Body of pancreas (tissue), 4 donors: ENCODE measurements around the gene ADAMTS13. TPM values are rescaled to one million over a fixed set of nuclear protein-coding genes. Genes with fewer than 3 reads are reported as not detected.

ENCODE experiments used
- ATAC-seq: fragments of 150-250 bp; one replicate; pipeline ENCODE4 v1.9.1; 2016
- DNase-seq, 4 donors: peaks; one replicate each; pipeline ENCODE4 v3.0.0-alpha.2; 2019
- H3K27ac ChIP-seq, 4 donors: fragments of 200-600 bp; sonication (generic); 1 replicate in 3 of 4; 2 replicates in 1 of 4; pipeline versions ENCODE4 v1.5.1 to v1.6.1; 2016 to 2019; ENCODE audit warnings: mild to moderate bottlenecking in 1 of 4, mixed read lengths in 1 of 4, moderate library complexity in 1 of 4
- H3K27me3 ChIP-seq, 2 donors: fragments of 200-600 bp; sonication (generic); one replicate each; pipeline ENCODE4 v1.6.0; 2016; ENCODE audit warnings: mild to moderate bottlenecking in 1 of 2
- H3K36me3 ChIP-seq, 2 donors: fragments of 200-600 bp; sonication (generic); replicated peaks in 1 of 2; 2 replicates each; pipeline ENCODE4 v1.5.1; 2016; ENCODE audit warnings: low read depth in 2 of 2; ENCODE audit not compliant: insufficient read depth in 1 of 2
- H3K4me1 ChIP-seq: fragments of 200-600 bp; sonication (generic); one replicate; pipeline ENCODE4 v1.6.0; 2016
- H3K4me3 ChIP-seq, 2 donors: fragments of 200-600 bp; sonication (generic); 1 replicate in 1 of 2; 2 replicates in 1 of 2; pipeline ENCODE4 v1.5.1; 2016 to 2019
- H3K9me3 ChIP-seq, 3 donors: fragments of 200-600 bp; sonication (generic); 1 replicate in 2 of 3; 2 replicates in 1 of 3; pipeline ENCODE4 v1.5.1; 2016
- CTCF ChIP-seq, 7 experiments: fragments of 450-650 bp in 4 of 7; fragments of 200-600 bp in 3 of 7; sonication (generic) in 3 of 7; IDR thresholded peaks; one replicate each; pipeline ENCODE4 v1.5.1; 2016 to 2019; ENCODE audit warnings: antibody characterized with exemption in 7 of 7
- POLR2A ChIP-seq, 3 donors: fragments of 450-650 bp; IDR thresholded peaks; one replicate each; pipeline ENCODE4 v1.6.1; 2016; ENCODE audit warnings: antibody characterized with exemption in 3 of 3, mild to moderate bottlenecking in 2 of 3
- WGBS, 2 donors: methylation state at CpG; one replicate each; pipeline ENCODE4 v1.1.5; 2017; 5-methylcytosine and 5-hydroxymethylcytosine counted together
- intact Hi-C: fragments of 100-400 bp; cut with DNase I; formaldehyde crosslinking; loops from one replicate; pipeline ENCODE4 v1.15.1; 2023
- total RNA-seq, 2 donors: library from RNA; depleted of rRNA; stranded (reverse); fragments of >200 nt; gene quantifications; one replicate each; pipeline ENCODE4 v1.1.0, GENCODE V29; 2016

Gene ADAMTS13
- total RNA-seq, 2 donors from 2014 or later: 2.3 to 5.6 TPM

- TF ChIP-seq POLR2A (IDR thresholded peaks at IDR 0.05) (no peak), CTCF (IDR thresholded peaks at IDR 0.05) (no peak)
- H3K4me3 ChIP-seq: no peak overlapping the region
- no peaks in the 10 kb centered on the region for H3K4me1 ChIP-seq
- WGBS, 2 donors: 55% methylated on average over 8 of the region's 9 CpGs; no CpG with 5 or more reads in 1 of the 2 donors
- ATAC-seq (no peak), DNase-seq (no peak)
- H3K27ac ChIP-seq: no peak overlapping the region
- H3K27me3 ChIP-seq: peaks cover 0 to 9% of the 10 kb centered on the region in 2 donors
- H3K36me3 ChIP-seq: no peaks in the 10 kb centered on the region
- intact Hi-C loops: no loop called here
- no peaks in the 10 kb centered on the region for H3K9me3 ChIP-seq
These were observed 24.3 kb upstream of the ADAMTS13 start for GRCh38 chr9:133397895-133398294.

GRCh38 chr9:133400292-133400691 lies 21.9 kb upstream of the ADAMTS13 start:
- intact Hi-C loops: no loop called here
- TF ChIP-seq POLR2A (IDR thresholded peaks at IDR 0.05) (no peak), CTCF (IDR thresholded peaks at IDR 0.05) (no peak)
- Histone ChIP-seq H3K4me3 (no peak overlapping the region), H3K27ac (no peak overlapping the region), H3K36me3 (no peaks in the 10 kb centered on the region), H3K4me1 (no peaks in the 10 kb centered on the region), H3K27me3 (peaks cover 0 to 9% of the 10 kb centered on the region in 2 donors), H3K9me3 (no peaks in the 10 kb centered on the region)
- ATAC-seq: no peak
- 73% methylated on average over 12 of the region's 12 CpGs; no CpG with 5 or more reads in 1 of the 2 donors for WGBS, 2 donors
- DNase-seq: no peak

DNA sequence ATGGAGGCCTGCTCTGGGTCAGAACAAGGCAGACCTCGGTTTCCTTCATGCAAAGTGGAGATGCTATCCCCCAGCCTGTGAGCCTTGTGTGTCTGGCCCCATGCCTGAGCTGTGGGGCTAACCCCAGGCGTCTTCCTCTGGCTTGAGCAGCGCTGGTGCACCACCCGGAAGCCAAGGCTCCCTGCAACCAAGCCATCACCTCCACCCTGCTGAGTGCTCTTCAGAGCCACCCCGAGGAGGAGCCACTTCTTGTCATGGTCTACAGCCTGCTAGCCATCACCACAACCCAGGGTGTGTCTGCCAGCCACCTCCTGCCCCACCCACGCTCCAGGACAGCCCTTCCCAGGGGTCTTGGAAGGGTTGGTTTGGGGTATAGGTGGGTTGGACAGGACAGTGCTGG lies 20.6 kb upstream of the ADAMTS13 start:
- intact Hi-C loops: no loop called here
- DNase-seq (no peak), ATAC-seq (no peak)
- WGBS, 2 donors: 69 to 87% methylated on average over 5 to 6 of the region's 6 CpGs
- Histone ChIP-seq H3K9me3 (no peaks in the 10 kb centered on the region), H3K4me1 (no peaks in the 10 kb centered on the region), H3K4me3 (no peak overlapping the region), H3K27me3 (peaks cover 0 to 5% of the 10 kb centered on the region in 2 donors), H3K27ac (no peak overlapping the region), H3K36me3 (no peaks in the 10 kb centered on the region)
- TF ChIP-seq POLR2A (IDR thresholded peaks at IDR 0.05) (no peak), CTCF (IDR thresholded peaks at IDR 0.05) (no peak)

- TF ChIP-seq CTCF (IDR thresholded peaks at IDR 0.05) (no peak), POLR2A (IDR thresholded peaks at IDR 0.05) (no peak)
- DNase-seq (no peak), ATAC-seq (no peak)
- no peaks in the 10 kb centered on the region for H3K9me3 ChIP-seq
- intact Hi-C loops: no loop called here
- no peaks in the 10 kb centered on the region for H3K4me1 ChIP-seq
- no peaks in the 10 kb centered on the region for H3K27me3 ChIP-seq
- no peak overlapping the region for H3K27ac ChIP-seq
- 86% methylated on average over 7 of the region's 7 CpGs; no CpG with 5 or more reads in 1 of the 2 donors for WGBS, 2 donors
- H3K36me3 ChIP-seq: peaks cover 0 to 2% of the 10 kb centered on the region in 2 donors
- H3K4me3 ChIP-seq: no peak overlapping the region
These were observed 19.5 kb upstream of the ADAMTS13 start for GRCh38 chr9:133402689-133403088.

DNA sequence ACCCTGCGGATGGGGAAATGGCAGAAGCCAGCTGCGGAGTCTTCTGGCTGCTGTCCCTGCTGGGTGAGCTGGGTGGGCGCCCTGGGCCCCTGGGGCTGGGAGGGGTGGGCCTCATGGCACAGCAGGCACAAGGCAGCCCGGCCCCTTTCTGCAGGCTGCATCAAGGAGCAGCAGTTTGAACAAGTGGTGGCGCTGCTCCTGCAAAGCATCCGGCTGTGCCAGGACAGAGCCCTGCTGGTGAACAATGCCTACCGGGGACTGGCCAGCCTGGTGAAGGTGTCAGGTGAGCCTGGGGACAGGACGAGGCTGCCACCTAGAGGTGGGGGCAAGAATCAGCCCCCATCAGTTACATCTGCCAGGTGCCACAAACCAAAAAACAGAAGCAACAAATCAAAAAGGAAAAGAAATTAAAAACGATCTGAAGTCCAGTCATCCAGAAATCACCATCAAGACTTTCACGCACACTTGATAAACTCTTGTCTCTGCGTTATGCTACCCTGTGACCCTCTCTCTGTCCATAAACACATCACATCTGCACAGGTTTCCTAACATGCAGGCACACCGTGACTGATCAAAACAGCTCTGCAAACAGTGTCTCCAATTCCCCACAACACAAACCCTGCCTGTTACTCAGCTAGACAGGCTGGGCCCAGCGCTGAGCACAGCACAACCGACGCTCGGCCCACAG lies 18.3 kb upstream of the ADAMTS13 start:
- Histone ChIP-seq H3K27ac (no peak overlapping the region), H3K4me1 (no peaks in the 10 kb centered on the region), H3K9me3 (no peaks in the 10 kb centered on the region), H3K36me3 (peaks cover 0 to 3% of the 10 kb centered on the region in 2 donors), H3K27me3 (no peaks in the 10 kb centered on the region), H3K4me3 (no peak overlapping the region)
- DNase-seq (peak; percentile 60 to 69 (median 65)), ATAC-seq (peak; percentile 62)
- intact Hi-C loops: no loop called here
- no peak for TF ChIP-seq POLR2A (IDR thresholded peaks at IDR 0.05)
- TF ChIP-seq CTCF (IDR thresholded peaks at IDR 0.05): peak; percentile 36 to 77 (median 65)
- WGBS, 2 donors: 63 to 64% methylated on average over 14 of the region's 16 CpGs
